Measurements from ENCODE around the gene TLX2.
"Not testable (repeated sequence)": the region's sequence is repeated elsewhere in the genome, so short reads cannot be mapped to it uniquely, and the experiment has no call there.

The TLX2 gene

GRCh38 chr2:74556159-74556558 lies 41.9 kb downstream of the TLX2 start:
- no peak overlapping the region for H3K4me3 ChIP-seq (ENCODE audit: low read depth, low read length)
- no peak for DNase-seq (ENCODE audit: low read depth)
- TF ChIP-seq CTCF (IDR thresholded peaks at IDR 0.05; ENCODE audit: control insufficient read depth, extremely low read depth, insufficient read depth): no peak

GRCh38 chr2:74556831-74557370 lies 42.7 kb downstream of the TLX2 start:
- no peak for TF ChIP-seq CTCF (IDR thresholded peaks at IDR 0.05; ENCODE audit: control insufficient read depth, extremely low read depth, insufficient read depth)
- no peak overlapping the region for H3K4me3 ChIP-seq (ENCODE audit: low read depth, low read length)
- no peak for DNase-seq (ENCODE audit: low read depth)

- no peak overlapping the region for H3K4me3 ChIP-seq (ENCODE audit: low read depth, low read length)
- DNase-seq (ENCODE audit: low read depth): no peak
- TF ChIP-seq CTCF (IDR thresholded peaks at IDR 0.05; ENCODE audit: control insufficient read depth, extremely low read depth, insufficient read depth): no peak
These were observed 44.3 kb downstream of the TLX2 start for GRCh38 chr2:74558284-74559230.

- no peak for DNase-seq (ENCODE audit: low read depth)
- no peak overlapping the region for H3K4me3 ChIP-seq (ENCODE audit: low read depth, low read length)
- no peak for TF ChIP-seq CTCF (IDR thresholded peaks at IDR 0.05; ENCODE audit: control insufficient read depth, extremely low read depth, insufficient read depth)
These were observed 45.7 kb downstream of the TLX2 start for GRCh38 chr2:74559912-74560311.

- no peak overlapping the region for H3K4me3 ChIP-seq (ENCODE audit: low read depth, low read length)
- TF ChIP-seq CTCF (IDR thresholded peaks at IDR 0.05; ENCODE audit: control insufficient read depth, extremely low read depth, insufficient read depth): no peak
- no peak for DNase-seq (ENCODE audit: low read depth)
These were observed 46.3 kb downstream of the TLX2 start for GRCh38 chr2:74560591-74560990.

- not testable (repeated sequence) for DNase-seq (ENCODE audit: low read depth); H3K4me3 ChIP-seq (ENCODE audit: low read depth, low read length)
These were observed 46.8 kb downstream of the TLX2 start for GRCh38 chr2:74561022-74561421.

GRCh38 chr2:74562126-74562775 lies 48.0 kb downstream of the TLX2 start:
- no peak for TF ChIP-seq CTCF (IDR thresholded peaks at IDR 0.05; ENCODE audit: control insufficient read depth, extremely low read depth, insufficient read depth)
- H3K4me3 ChIP-seq (ENCODE audit: low read depth, low read length): no peak overlapping the region
- DNase-seq (ENCODE audit: low read depth): no peak

Data from LNCaP clone FGC (cell line).